Measurements from ENCODE around the gene OR56A3.

Gene OR56A3

GRCh38 chr11:5992150-5992549 lies 50.1 kb downstream of the OR56A3 start:
- DNase-seq, result no peak
- TF ChIP-seq CTCF (IDR thresholded peaks at IDR 0.05), result no peak
- Histone ChIP-seq H3K27ac (no peak overlapping the region), H3K36me3 (no peaks in the 10 kb centered on the region), H3K27me3 (no peaks in the 10 kb centered on the region), H3K9me3 (no peaks in the 10 kb centered on the region), H3K4me3 (no peak overlapping the region), H3K4me1 (no peaks in the 10 kb centered on the region)
- intact Hi-C loops (cut with DNase I; ENCODE audit: low total_unique reads), result no loop called here

DNA sequence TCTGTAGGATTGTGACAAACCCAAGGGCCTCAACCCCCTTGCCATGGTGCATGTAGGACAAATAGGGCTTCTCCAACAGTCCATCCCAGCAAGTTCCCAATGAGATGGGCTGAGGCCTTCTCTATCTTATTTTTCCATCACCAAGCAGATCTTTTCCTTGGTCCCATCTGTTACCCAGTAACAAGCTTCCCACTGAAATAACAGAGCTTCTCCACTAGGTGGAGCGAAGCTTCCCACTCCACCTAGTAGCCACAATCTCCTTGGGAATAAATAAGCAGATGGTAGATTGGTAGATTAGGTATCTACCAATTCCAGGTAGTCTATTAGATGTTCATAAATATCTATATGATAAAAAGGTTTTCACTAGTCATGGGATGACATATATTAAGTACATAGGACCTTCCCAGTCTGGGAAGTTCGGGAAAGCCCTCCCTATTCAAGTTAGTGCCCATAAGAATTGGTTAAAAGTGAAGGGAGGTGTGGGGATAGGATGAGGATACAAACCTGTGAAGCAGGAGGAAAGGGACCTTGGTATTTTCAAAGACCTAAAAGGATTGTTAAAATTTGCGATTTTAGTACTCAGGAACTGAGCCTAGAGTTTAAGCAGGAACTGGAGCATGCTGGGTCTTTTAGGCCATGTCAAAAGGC lies 50.7 kb downstream of the OR56A3 start:
- H3K27ac ChIP-seq, result no peak overlapping the region
- no peaks in the 10 kb centered on the region for H3K4me1 ChIP-seq
- DNase-seq, result no peak
- H3K27me3 ChIP-seq, result no peaks in the 10 kb centered on the region
- intact Hi-C loops (cut with DNase I; ENCODE audit: low total_unique reads), result no loop called here
- no peaks in the 10 kb centered on the region for H3K36me3 ChIP-seq
- peak in 1 of 2 experiments; percentile 24 for TF ChIP-seq CTCF (IDR thresholded peaks at IDR 0.05)
- H3K9me3 ChIP-seq, result no peaks in the 10 kb centered on the region
- no peak overlapping the region for H3K4me3 ChIP-seq

- H3K9me3 ChIP-seq, result no peaks in the 10 kb centered on the region
- no peak for DNase-seq
- H3K36me3 ChIP-seq, result no peaks in the 10 kb centered on the region
- H3K4me1 ChIP-seq, result no peaks in the 10 kb centered on the region
- no peak overlapping the region for H3K4me3 ChIP-seq
- intact Hi-C loops (cut with DNase I; ENCODE audit: low total_unique reads), result no loop called here
- H3K27me3 ChIP-seq, result no peaks in the 10 kb centered on the region
- no peak overlapping the region for H3K27ac ChIP-seq
- TF ChIP-seq CTCF (IDR thresholded peaks at IDR 0.05), result no peak
These were observed 52.7 kb downstream of the OR56A3 start for GRCh38 chr11:5994791-5995190.

Measured in tibial artery (tissue), 4 donors.